H1 (cell line): ENCODE data around the gene ANKRD50. TPM values are rescaled to one million over a fixed set of nuclear protein-coding genes. Genes with fewer than 3 reads are reported as not detected.

Experiments used
- BRCA1 ChIP-seq: IDR thresholded peaks from 2 replicates; pipeline ENCODE4 v1.6.1; 2012; ENCODE audit warnings: low read depth, low read length, improper control_type of control experiment
- CTBP2 ChIP-seq: IDR thresholded peaks from 2 replicates; pipeline ENCODE4 v1.7.0; 2011; ENCODE audit warnings: borderline replicate concordance, mild to moderate bottlenecking, moderate library complexity, mixed read lengths, low read length; ENCODE audit not compliant: insufficient read depth, insufficient read length
- JUN ChIP-seq: IDR thresholded peaks from 2 replicates; pipeline ENCODE4 v1.6.1; 2011; ENCODE audit warnings: low read depth, mild to moderate bottlenecking, improper control_type of control experiment, low read length
- POU5F1 ChIP-seq: IDR thresholded peaks from 2 replicates; pipeline ENCODE4 v1.6.1; 2011; ENCODE audit warnings: low read depth, mild to moderate bottlenecking, low read length, moderate library complexity
- polyA plus RNA-seq, 7 experiments: library from polyadenylated mRNA; depleted of rRNA in 3 of 7; stranded (reverse) in 5 of 7; unstranded in 2 of 7; fragments of >200 nt in 5 of 7; fragments of 200-250 nt in 2 of 7; gene quantifications; 1 replicate in 5 of 7; 2 replicates in 1 of 7; 4 replicates in 1 of 7; pipeline versions ENCODE4 v1.2.1 to v1.2.3, GENCODE V29; 2011 to 2013; ENCODE audit warnings: missing spikeins in 2 of 7, mixed read lengths in 2 of 7
- total RNA-seq: library from RNA; stranded (reverse); fragmentation: NEBNext Ultra II Directional; extraction: Animal tissue kit (Norgen Biotek cat#: 25700); gene quantifications from 2 replicates; pipeline ENCODE4 v1.2.1, GENCODE V29; 2021
- TF ChIP-seq, protein P1 (sequence below): fragments of 300-600 bp; sonication (generic); IDR thresholded peaks from 2 replicates; pipeline ENCODE4 v1.7.1; 2012; ENCODE audit warnings: low read length, moderate library complexity, mild to moderate bottlenecking, inconsistent platforms; ENCODE audit not compliant: insufficient replicate concordance

ANKRD50 gene
- total and polyA plus RNA-seq, 2 of the 8 experiments (the other 6 are each of a cell fraction or from before 2014, with no cell fraction given): 8.5 to 25.0 TPM

DNA sequence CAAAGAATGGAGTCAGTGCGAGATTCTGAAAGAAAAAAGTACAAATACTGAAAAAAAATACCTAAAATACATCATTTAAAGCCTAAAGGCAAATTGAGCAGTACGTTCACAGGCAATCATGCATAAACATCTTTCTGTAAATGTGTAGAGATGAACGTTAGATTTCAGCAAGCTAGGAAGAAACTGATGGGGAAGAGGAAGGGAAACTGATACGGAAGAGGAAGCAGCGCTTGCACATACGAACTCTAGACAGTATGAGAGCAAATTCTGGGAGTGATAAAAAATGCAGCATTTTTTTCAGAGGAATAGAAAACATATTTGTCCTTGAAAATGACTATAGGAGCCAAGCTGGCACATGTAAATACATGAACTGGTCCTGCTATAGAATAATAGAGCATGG is 9.4 kb downstream of the ANKRD50 start (continued):
- TF ChIP-seq, protein P1, sequence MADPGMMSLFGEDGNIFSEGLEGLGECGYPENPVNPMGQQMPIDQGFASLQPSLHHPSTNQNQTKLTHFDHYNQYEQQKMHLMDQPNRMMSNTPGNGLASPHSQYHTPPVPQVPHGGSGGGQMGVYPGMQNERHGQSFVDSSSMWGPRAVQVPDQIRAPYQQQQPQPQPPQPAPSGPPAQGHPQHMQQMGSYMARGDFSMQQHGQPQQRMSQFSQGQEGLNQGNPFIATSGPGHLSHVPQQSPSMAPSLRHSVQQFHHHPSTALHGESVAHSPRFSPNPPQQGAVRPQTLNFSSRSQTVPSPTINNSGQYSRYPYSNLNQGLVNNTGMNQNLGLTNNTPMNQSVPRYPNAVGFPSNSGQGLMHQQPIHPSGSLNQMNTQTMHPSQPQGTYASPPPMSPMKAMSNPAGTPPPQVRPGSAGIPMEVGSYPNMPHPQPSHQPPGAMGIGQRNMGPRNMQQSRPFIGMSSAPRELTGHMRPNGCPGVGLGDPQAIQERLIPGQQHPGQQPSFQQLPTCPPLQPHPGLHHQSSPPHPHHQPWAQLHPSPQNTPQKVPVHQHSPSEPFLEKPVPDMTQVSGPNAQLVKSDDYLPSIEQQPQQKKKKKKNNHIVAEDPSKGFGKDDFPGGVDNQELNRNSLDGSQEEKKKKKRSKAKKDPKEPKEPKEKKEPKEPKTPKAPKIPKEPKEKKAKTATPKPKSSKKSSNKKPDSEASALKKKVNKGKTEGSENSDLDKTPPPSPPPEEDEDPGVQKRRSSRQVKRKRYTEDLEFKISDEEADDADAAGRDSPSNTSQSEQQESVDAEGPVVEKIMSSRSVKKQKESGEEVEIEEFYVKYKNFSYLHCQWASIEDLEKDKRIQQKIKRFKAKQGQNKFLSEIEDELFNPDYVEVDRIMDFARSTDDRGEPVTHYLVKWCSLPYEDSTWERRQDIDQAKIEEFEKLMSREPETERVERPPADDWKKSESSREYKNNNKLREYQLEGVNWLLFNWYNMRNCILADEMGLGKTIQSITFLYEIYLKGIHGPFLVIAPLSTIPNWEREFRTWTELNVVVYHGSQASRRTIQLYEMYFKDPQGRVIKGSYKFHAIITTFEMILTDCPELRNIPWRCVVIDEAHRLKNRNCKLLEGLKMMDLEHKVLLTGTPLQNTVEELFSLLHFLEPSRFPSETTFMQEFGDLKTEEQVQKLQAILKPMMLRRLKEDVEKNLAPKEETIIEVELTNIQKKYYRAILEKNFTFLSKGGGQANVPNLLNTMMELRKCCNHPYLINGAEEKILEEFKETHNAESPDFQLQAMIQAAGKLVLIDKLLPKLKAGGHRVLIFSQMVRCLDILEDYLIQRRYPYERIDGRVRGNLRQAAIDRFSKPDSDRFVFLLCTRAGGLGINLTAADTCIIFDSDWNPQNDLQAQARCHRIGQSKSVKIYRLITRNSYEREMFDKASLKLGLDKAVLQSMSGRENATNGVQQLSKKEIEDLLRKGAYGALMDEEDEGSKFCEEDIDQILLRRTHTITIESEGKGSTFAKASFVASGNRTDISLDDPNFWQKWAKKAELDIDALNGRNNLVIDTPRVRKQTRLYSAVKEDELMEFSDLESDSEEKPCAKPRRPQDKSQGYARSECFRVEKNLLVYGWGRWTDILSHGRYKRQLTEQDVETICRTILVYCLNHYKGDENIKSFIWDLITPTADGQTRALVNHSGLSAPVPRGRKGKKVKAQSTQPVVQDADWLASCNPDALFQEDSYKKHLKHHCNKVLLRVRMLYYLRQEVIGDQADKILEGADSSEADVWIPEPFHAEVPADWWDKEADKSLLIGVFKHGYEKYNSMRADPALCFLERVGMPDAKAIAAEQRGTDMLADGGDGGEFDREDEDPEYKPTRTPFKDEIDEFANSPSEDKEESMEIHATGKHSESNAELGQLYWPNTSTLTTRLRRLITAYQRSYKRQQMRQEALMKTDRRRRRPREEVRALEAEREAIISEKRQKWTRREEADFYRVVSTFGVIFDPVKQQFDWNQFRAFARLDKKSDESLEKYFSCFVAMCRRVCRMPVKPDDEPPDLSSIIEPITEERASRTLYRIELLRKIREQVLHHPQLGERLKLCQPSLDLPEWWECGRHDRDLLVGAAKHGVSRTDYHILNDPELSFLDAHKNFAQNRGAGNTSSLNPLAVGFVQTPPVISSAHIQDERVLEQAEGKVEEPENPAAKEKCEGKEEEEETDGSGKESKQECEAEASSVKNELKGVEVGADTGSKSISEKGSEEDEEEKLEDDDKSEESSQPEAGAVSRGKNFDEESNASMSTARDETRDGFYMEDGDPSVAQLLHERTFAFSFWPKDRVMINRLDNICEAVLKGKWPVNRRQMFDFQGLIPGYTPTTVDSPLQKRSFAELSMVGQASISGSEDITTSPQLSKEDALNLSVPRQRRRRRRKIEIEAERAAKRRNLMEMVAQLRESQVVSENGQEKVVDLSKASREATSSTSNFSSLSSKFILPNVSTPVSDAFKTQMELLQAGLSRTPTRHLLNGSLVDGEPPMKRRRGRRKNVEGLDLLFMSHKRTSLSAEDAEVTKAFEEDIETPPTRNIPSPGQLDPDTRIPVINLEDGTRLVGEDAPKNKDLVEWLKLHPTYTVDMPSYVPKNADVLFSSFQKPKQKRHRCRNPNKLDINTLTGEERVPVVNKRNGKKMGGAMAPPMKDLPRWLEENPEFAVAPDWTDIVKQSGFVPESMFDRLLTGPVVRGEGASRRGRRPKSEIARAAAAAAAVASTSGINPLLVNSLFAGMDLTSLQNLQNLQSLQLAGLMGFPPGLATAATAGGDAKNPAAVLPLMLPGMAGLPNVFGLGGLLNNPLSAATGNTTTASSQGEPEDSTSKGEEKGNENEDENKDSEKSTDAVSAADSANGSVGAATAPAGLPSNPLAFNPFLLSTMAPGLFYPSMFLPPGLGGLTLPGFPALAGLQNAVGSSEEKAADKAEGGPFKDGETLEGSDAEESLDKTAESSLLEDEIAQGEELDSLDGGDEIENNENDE: no peak
- no peak for TF ChIP-seq POU5F1
- TF ChIP-seq BRCA1: no peak
- no peak for TF ChIP-seq JUN
- TF ChIP-seq CTBP2: no peak
- TF ChIP-seq, all 59 proteins: peak for 0
